GM12872 (cell line): Measurements from ENCODE around the gene NAA80.

Experiments
- TF ChIP-seq, protein P1 (sequence below): IDR thresholded peaks from 3 replicates; pipeline ENCODE4 v1.5.1; 2011; ENCODE audit warnings: low read depth, mild to moderate bottlenecking, low read length, moderate library complexity; ENCODE audit not compliant: insufficient read depth

Gene NAA80

DNA sequence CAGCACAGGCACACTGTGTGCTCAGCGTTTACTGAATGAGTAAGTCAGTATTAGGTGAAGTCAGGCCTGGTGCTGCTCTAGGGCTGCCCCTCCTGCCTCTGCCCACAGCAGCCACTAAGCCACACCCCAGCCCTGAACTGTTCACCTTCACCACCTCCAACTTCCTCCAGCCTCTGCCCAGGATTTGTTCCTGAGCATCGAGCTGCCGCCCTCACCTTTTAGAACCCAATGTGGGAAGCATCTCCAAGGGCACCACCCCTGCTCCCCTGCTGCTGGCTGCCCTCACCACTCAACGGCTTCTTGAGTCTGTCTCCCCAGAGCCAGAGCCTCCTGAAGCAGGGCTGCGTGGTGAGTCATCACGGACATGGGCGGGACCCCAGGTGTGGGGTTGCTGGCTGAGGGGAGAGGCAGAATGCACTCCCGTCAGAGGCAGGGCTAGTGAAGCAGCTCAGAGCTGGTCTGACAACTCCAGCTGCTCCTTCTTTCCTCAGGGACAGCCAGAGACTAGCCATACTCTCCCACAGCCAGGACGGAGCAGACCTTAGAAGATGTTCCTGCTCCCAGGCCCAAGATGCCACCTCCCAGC lies 17.5 kb upstream of the NAA80 start:
- TF ChIP-seq, protein P1, sequence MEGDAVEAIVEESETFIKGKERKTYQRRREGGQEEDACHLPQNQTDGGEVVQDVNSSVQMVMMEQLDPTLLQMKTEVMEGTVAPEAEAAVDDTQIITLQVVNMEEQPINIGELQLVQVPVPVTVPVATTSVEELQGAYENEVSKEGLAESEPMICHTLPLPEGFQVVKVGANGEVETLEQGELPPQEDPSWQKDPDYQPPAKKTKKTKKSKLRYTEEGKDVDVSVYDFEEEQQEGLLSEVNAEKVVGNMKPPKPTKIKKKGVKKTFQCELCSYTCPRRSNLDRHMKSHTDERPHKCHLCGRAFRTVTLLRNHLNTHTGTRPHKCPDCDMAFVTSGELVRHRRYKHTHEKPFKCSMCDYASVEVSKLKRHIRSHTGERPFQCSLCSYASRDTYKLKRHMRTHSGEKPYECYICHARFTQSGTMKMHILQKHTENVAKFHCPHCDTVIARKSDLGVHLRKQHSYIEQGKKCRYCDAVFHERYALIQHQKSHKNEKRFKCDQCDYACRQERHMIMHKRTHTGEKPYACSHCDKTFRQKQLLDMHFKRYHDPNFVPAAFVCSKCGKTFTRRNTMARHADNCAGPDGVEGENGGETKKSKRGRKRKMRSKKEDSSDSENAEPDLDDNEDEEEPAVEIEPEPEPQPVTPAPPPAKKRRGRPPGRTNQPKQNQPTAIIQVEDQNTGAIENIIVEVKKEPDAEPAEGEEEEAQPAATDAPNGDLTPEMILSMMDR = no peak

DNA sequence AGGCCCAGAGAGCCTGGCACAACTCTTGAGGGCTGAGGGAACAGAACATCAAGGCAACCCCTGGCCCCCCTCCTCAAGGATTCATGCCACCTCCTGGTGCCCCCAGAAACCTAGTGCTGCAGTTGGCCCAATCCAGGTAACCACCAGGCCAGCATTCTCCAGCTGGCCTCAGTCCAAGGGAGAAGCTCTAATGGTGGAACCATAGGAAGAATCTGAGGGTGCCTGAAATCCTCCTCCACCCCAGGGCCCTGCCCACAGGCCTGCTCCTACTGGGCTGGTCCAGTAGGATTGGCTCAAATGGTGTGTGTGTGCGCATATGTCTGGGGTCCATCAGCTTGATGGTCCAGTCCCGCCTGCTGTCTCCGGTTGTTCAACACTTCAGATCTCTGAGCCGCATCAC lies 15.6 kb upstream of the NAA80 start:
- TF ChIP-seq, protein P1 = no peak

DNA sequence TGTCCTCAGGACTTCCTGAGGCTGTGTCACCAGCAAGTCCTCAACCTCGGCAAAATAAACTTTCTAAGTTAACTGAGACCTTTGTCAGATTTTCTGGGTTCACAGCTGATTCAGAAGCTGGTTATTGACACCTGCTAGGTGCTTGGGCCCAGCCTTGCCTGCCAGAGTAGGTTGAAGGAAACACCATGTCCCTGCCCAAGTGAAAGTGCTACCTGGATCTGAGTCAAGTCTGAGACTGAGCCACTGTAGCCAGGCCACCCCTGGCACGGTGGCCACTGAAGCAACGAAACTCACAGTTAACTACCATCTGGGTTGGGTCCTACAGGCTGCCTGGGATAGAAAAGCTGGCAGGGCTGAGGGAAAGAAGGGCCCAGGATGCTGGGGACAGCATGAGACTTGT lies 15.1 kb upstream of the NAA80 start:
- TF ChIP-seq, protein P1 = no peak

DNA sequence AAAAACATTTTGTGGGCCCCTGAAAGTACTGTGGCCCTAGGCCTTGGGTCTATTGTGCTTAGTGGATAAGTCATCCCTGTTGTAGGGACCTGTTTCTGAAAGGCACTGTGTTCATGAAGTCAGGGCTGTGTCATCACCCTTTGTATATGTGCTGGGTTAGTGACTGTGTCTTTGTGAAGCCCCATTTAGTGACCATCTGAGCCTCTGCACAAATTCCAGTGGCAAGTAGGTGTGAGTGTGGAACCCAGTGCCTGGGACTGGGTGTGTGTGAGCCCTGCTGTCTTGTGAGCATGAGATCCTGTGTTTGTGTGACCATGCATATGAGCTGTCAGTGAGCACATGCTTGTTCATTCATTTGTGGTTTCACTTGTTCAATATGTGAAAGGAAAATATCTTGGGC lies 5.4 kb upstream of the NAA80 start:
- TF ChIP-seq, protein P1 = no peak

DNA sequence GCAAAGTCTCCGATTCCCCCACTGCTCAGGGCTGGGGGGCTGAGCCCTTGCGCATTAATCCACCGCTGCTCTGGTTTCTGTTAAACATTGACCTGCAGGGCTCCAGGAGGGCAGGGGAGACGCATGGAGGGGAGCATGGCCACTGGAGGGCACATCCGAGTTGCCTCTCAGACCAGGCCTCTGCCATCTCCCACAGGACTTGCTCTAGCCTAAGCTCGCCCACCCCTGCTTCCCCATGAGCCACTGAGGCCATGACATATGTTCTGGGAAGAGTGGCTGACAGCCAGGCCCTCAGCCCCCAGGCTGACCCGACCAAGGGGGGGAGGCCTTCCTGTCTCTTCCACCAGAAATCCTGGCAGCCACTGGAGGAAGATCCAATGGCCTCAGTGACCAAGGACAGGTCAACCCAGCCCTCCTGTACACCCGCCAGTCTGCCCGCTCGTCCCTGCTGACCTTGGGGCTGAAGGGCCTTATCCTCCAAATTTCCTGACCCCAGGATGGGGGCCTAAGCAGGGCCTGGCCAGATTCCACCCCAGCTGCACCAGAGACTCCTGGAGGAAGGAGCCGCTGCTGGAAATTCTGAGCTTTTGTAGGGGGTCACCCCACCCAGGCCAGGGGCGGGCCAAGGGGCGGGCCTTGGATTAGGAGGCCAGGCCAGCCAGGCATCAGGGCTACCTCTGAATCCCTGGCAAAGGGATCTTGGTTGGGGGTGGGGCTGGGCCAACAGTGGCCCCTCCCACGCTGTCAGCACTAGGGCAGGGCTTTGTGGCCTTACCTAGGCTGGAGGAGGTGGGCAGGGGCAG lies 4.0 kb upstream of the NAA80 start, which contains the start of gene HYAL1:
Gene HYAL1, minus strand, starts transcription at position 562 of the 803 bp plus-strand sequence. CDS start 618 bp downstream, outside the sequence.
- TF ChIP-seq, protein P1 = no peak

DNA sequence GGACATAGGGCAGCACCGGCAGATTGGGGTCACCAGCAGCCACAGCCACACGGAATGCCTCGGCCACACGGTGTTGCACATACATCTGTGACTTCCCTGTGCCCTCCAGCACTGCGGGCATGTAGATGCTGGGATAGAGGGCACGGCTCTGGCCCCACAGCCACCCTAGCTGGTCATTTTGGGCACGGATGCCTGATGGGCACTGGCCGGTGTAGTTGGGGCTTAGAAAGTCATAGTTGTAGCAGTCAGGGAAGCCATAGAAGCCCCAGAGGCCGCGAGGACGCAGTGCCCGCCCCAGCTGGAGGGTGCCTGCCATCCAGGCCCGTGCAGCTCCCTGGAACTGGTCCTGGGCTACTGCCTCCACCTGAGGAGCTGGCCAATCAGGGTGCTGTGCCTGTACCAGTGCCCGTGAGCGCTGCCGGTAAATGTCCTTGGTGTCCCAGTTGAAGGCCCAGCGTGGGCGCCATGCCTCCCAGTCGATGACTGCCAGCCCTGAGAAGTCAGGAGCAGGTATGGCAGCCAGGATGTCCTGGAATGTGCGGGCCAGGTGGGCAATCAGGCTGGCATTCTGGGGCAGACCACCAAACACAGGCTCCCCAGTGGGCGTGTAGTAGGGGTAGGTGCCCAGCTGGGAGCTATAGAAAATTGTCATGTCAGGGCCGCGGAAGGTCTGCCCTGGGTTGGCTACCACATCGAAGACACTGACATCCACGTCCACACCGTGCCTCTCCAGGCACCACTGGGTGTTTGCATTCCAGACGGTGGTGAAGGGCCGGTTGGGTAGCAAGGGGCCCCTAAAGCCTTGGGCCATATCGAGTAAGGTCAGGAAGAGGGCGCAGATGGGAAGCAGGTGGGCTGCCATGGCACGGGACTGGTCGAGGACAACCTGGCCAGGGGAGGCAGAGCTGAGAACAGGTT lies 3.1 kb upstream of the NAA80 start:
- TF ChIP-seq, protein P1 = no peak
